SU-DHL-6 (cell line): ENCODE data around the gene FN1.

Experiments
- H2AFZ ChIP-seq: fragments of 200-600 bp; sonication (generic); 2 replicates; pipeline ENCODE4 v1.6.1; 2014; ENCODE audit warnings: low read depth, mild to moderate bottlenecking, moderate library complexity, mixed read lengths, antibody characterized with exemption, low read length; ENCODE audit not compliant: severe bottlenecking
- H3F3A ChIP-seq: fragments of 200-600 bp; shearing (Covaris generic); 2 replicates; pipeline ENCODE4 v1.6.0; 2016; ENCODE audit warnings: antibody characterized with exemption, mild to moderate bottlenecking; ENCODE audit not compliant: insufficient read depth
- H3K27ac ChIP-seq: fragments of 200-600 bp; sonication (generic); 2 replicates; pipeline ENCODE4 v1.5.1; 2016; ENCODE audit warnings: low read depth, mild to moderate bottlenecking, low read length, moderate library complexity, mixed read lengths
- H3K27me3 ChIP-seq: fragments of 200-600 bp; sonication (generic), shearing (Covaris generic); 2 replicates; pipeline ENCODE4 v1.6.0; 2014; ENCODE audit warnings: mild to moderate bottlenecking, low read length
- H3K36me3 ChIP-seq: fragments of 200-600 bp; sonication (generic); 2 replicates; pipeline ENCODE4 v1.6.1; 2014; ENCODE audit warnings: mild to moderate bottlenecking, low read length, mixed read lengths
- H3K4me2 ChIP-seq: fragments of 300-600, 200-600 bp; shearing (Covaris generic), sonication (generic); 2 replicates; pipeline ENCODE4 v1.6.0; 2014; ENCODE audit warnings: low read length, low read depth, mild to moderate bottlenecking; ENCODE audit not compliant: poor library complexity, severe bottlenecking
- H3K4me3 ChIP-seq: fragments of 200-600 bp; sonication (generic); 2 replicates; pipeline ENCODE4 v1.5.1; 2014; ENCODE audit warnings: antibody characterized with exemption, low read length, mild to moderate bottlenecking, mixed read lengths; ENCODE audit not compliant: insufficient read depth, poor library complexity, severe bottlenecking
- H3K79me2 ChIP-seq: fragments of 200-600 bp; sonication (generic); 2 replicates; pipeline ENCODE4 v1.6.1; 2014; ENCODE audit warnings: mild to moderate bottlenecking, low read length, moderate library complexity; ENCODE audit not compliant: insufficient read depth
- H3K9ac ChIP-seq: fragments of 200-600 bp; sonication (generic); 2 replicates; pipeline ENCODE4 v1.7.0; 2014; ENCODE audit warnings: mild to moderate bottlenecking, low read length
- H3K9me2 ChIP-seq: fragments of 200-600 bp; sonication (generic); replicated peaks from 2 replicates; pipeline ENCODE4 v1.6.1; 2014; ENCODE audit warnings: low read length; ENCODE audit not compliant: insufficient read depth
- H3K9me3 ChIP-seq: fragments of 200-600 bp; sonication (generic); 2 replicates; pipeline ENCODE4 v1.6.1; 2014; ENCODE audit warnings: low read length, mixed read lengths; ENCODE audit not compliant: insufficient read depth
- H4K20me1 ChIP-seq: fragments of 200-600 bp; sonication (generic); 2 replicates; pipeline ENCODE4 v1.6.1; 2014; ENCODE audit warnings: low read depth, mild to moderate bottlenecking, antibody characterized with exemption, low read length, moderate library complexity, mixed read lengths
- EZH2phosphoT487 ChIP-seq: fragments of 200-600 bp; sonication (generic), shearing (Covaris generic); conservative IDR thresholded peaks from 2 replicates; pipeline ENCODE4 v1.6.1; 2018; ENCODE audit warnings: mild to moderate bottlenecking, antibody characterized with exemption, low read length, moderate library complexity, mixed read lengths
- TF ChIP-seq, protein P1 (sequence below): fragments of 200-600 bp; sonication (generic); IDR thresholded peaks from one replicate; pipeline ENCODE4 v1.5.1; 2017; ENCODE audit warnings: antibody characterized with exemption, mild to moderate bottlenecking, low read length, moderate library complexity; ENCODE audit not compliant: insufficient read depth, poor library complexity, severe bottlenecking

FN1 gene

DNA sequence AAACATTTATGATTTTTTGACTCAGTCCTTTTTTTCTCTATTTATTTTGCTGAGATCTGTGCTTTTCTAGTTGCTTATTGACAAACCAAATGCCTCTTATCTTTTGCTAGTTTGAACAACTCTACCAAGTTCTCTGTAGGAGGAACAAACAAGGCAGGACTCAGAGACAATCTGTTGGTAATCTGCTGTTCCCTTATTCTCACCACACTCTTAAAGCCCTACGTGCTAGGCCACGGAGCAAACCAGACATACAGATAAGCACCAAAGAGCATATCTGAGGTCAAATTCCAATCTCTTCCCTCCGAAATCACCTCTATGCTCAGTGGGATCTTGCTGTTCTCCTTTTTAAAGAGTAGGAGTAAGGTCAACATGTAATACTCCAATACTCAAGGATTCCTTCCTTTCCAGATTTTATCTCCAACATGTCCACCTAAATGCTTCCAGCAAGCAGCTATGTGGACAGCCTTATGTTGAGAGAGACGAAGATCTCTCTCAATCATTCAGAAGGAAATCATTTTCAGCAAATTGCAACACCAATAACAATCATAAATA is 18.4 kb downstream of the FN1 start:
- no peaks in the 10 kb centered on the region for H3F3A ChIP-seq
- H3K4me3 ChIP-seq: no peak overlapping the region
- H3K4me2 ChIP-seq: no peak overlapping the region
- no peaks in the 10 kb centered on the region for H3K9me2 ChIP-seq
- no peaks in the 10 kb centered on the region for H3K27me3 ChIP-seq
- H3K9ac ChIP-seq: no peak overlapping the region
- no peaks in the 10 kb centered on the region for H3K9me3 ChIP-seq
- no peaks in the 10 kb centered on the region for H3K79me2 ChIP-seq
- TF ChIP-seq, protein P1, sequence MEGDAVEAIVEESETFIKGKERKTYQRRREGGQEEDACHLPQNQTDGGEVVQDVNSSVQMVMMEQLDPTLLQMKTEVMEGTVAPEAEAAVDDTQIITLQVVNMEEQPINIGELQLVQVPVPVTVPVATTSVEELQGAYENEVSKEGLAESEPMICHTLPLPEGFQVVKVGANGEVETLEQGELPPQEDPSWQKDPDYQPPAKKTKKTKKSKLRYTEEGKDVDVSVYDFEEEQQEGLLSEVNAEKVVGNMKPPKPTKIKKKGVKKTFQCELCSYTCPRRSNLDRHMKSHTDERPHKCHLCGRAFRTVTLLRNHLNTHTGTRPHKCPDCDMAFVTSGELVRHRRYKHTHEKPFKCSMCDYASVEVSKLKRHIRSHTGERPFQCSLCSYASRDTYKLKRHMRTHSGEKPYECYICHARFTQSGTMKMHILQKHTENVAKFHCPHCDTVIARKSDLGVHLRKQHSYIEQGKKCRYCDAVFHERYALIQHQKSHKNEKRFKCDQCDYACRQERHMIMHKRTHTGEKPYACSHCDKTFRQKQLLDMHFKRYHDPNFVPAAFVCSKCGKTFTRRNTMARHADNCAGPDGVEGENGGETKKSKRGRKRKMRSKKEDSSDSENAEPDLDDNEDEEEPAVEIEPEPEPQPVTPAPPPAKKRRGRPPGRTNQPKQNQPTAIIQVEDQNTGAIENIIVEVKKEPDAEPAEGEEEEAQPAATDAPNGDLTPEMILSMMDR: no peak
- TF ChIP-seq EZH2phosphoT487: no peak
- no peaks in the 10 kb centered on the region for H4K20me1 ChIP-seq
- H2AFZ ChIP-seq: no peak overlapping the region
- no peaks in the 10 kb centered on the region for H3K36me3 ChIP-seq
- no peak overlapping the region for H3K27ac ChIP-seq

DNA sequence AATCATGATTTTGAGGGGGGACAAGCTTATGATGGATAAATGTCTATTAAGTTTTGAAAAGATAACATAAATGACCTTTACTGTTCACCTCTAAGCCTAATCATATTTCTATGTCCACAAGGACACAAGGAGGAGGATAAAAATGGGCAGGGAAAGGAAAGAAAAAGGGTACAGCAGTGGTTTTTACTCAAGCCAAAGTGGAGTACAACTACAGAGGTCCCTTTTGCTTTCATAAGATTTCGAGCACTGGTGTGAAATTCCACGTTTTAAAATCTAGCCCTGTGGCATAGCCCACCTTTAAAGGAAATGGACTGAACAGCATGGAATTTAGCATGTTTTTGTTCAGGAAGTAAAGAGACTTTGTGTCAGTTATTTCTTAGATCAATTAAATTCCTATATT is 19.2 kb downstream of the FN1 start:
- no peak overlapping the region for H2AFZ ChIP-seq
- H3K9ac ChIP-seq: no peak overlapping the region
- H3K27me3 ChIP-seq: no peaks in the 10 kb centered on the region
- no peak overlapping the region for H3K4me3 ChIP-seq
- H3K9me2 ChIP-seq: no peaks in the 10 kb centered on the region
- no peaks in the 10 kb centered on the region for H3K79me2 ChIP-seq
- no peaks in the 10 kb centered on the region for H3K36me3 ChIP-seq
- TF ChIP-seq EZH2phosphoT487: no peak
- TF ChIP-seq, protein P1: no peak
- H3F3A ChIP-seq: no peaks in the 10 kb centered on the region
- H3K9me3 ChIP-seq: no peaks in the 10 kb centered on the region
- no peak overlapping the region for H3K27ac ChIP-seq
- H4K20me1 ChIP-seq: no peaks in the 10 kb centered on the region
- H3K4me2 ChIP-seq: no peak overlapping the region

DNA sequence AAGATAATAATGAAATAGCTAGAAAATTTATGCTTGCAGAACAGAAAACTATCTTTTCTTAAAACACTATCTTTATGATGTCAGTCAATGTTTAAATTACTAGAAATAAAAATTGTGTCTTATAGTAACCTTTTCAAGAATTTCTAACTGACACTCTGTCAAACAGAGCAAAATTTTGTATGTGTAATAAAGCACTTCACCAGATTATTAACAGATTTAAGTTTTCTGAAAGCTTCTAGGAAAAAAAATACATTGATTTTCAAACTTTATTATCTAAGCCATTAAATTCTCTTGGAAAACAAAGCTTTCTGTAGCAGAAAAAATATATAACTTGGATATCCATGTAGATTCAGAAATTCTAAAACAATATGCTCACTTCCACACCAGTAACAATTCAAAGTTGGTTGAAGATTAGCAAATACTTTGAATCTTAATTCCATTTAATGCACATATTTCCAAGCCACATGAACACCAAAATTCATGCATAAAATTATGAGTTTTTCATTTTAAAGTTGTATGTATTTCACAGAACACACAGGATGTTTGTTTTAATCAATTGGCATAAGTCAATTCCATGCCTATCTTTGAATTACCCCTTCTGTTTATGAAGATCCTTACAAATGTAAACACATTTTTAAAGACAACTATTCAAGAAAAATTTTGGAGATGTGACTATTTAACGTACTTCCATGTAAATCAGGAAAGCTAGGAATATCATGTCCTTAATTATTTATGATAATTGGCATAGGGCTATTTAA is 19.9 kb downstream of the FN1 start:
- Histone ChIP-seq H3K4me2 (no peak overlapping the region), H3K9me3 (no peaks in the 10 kb centered on the region), H3K4me3 (no peak overlapping the region), H3F3A (no peaks in the 10 kb centered on the region), H3K36me3 (no peaks in the 10 kb centered on the region), H3K9me2 (no peaks in the 10 kb centered on the region), H3K27me3 (no peaks in the 10 kb centered on the region), H2AFZ (no peak overlapping the region), H3K9ac (no peak overlapping the region), H3K27ac (no peak overlapping the region), H3K79me2 (no peaks in the 10 kb centered on the region), H4K20me1 (no peaks in the 10 kb centered on the region)
- TF ChIP-seq, protein P1: no peak
- TF ChIP-seq EZH2phosphoT487: no peak
